Keratinocyte (primary cell): ENCODE data around the gene SHMT2. TPM values are rescaled to one million over a fixed set of nuclear protein-coding genes. Genes with fewer than 3 reads are reported as not detected.

ENCODE experiments used
- DNase-seq: peaks from one replicate; pipeline ENCODE4 v3.0.0-alpha.2; 2011; ENCODE audit warnings: low read depth, missing footprints, low spot score
- FAIRE-seq: peaks from 2 replicates; lab custom pipeline; 2011; peaks lifted over from hg19 to GRCh38; lab: Jason Lieb, UNC
- H2AFZ ChIP-seq: 2 replicates; pipeline ENCODE4 v1.6.0; 2012; ENCODE audit warnings: low read length, control low read depth, inconsistent platforms; ENCODE audit not compliant: control insufficient read depth
- H3K27ac ChIP-seq: 2 replicates; pipeline ENCODE4 v1.5.1; 2011; ENCODE audit warnings: low read length; ENCODE audit not compliant: control insufficient read depth, insufficient read depth
- H3K27me3 ChIP-seq: 3 replicates; pipeline ENCODE4 v1.6.0; 2011; ENCODE audit warnings: low read length; ENCODE audit not compliant: control insufficient read depth, insufficient read depth; ENCODE audit errors: extremely low read depth
- H3K36me3 ChIP-seq, 2 experiments: 2 replicates in 1 of 2; 3 replicates in 1 of 2; pipeline ENCODE4 v1.5.1; 2011; ENCODE audit warnings: low read length in 2 of 2, mild to moderate bottlenecking in 1 of 2; ENCODE audit not compliant: control insufficient read depth in 2 of 2, insufficient read depth in 2 of 2; ENCODE audit errors: extremely low read depth in 1 of 2
- H3K4me1 ChIP-seq: 3 replicates; pipeline ENCODE4 v1.5.1; 2011; ENCODE audit warnings: low read length; ENCODE audit not compliant: control insufficient read depth, insufficient read depth; ENCODE audit errors: extremely low read depth
- H3K4me2 ChIP-seq: 3 replicates; pipeline ENCODE4 v1.6.0; 2011; ENCODE audit warnings: low read depth, low read length; ENCODE audit not compliant: control insufficient read depth, insufficient read depth; ENCODE audit errors: extremely low read depth
- H3K4me3 ChIP-seq, 3 experiments: fragments of 200-600 bp in 1 of 3; sonication (generic) in 1 of 3; 2 replicates in 2 of 3; 3 replicates in 1 of 3; pipeline ENCODE4 v1.5.1; 2011 to 2016; ENCODE audit warnings: low read length in 3 of 3, mild to moderate bottlenecking in 3 of 3, control low read depth in 2 of 3, inconsistent platforms in 1 of 3, low read depth in 1 of 3, mixed read lengths in 1 of 3, mixed run types in 1 of 3, moderate library complexity in 1 of 3; ENCODE audit not compliant: control insufficient read depth in 2 of 3, insufficient read depth in 2 of 3; ENCODE audit errors: extremely low read depth in 1 of 3
- H3K79me2 ChIP-seq: 2 replicates; pipeline ENCODE4 v1.6.0; 2012; ENCODE audit warnings: low read length; ENCODE audit not compliant: control insufficient read depth, insufficient read depth
- H3K9ac ChIP-seq: 3 replicates; pipeline ENCODE4 v1.6.0; 2011; ENCODE audit warnings: low read length; ENCODE audit not compliant: control insufficient read depth, insufficient read depth; ENCODE audit errors: extremely low read depth
- H3K9me1 ChIP-seq: 3 replicates; pipeline ENCODE4 v1.6.0; 2011; ENCODE audit warnings: low read length; ENCODE audit not compliant: control insufficient read depth, insufficient read depth; ENCODE audit errors: extremely low read depth
- H3K9me3 ChIP-seq: 2 replicates; pipeline ENCODE4 v1.5.1; 2012; ENCODE audit warnings: low read depth, low read length; ENCODE audit not compliant: control insufficient read depth
- H4K20me1 ChIP-seq: 3 replicates; pipeline ENCODE4 v1.6.0; 2011; ENCODE audit warnings: low read length; ENCODE audit not compliant: control insufficient read depth, insufficient read depth; ENCODE audit errors: extremely low read depth
- CTCF ChIP-seq, 3 experiments: IDR thresholded peaks in 1 of 3; conservative IDR thresholded peaks in 1 of 3; optimal IDR thresholded peaks in 1 of 3; 2 replicates in 2 of 3; 3 replicates in 1 of 3; pipeline versions ENCODE3 to v1.5.1; 2011; ENCODE audit warnings: low read length in 3 of 3, mild to moderate bottlenecking in 3 of 3, moderate library complexity in 2 of 3, control low read depth in 1 of 3, inconsistent platforms in 1 of 3; ENCODE audit not compliant: insufficient read depth in 2 of 3; ENCODE audit errors: extremely low read depth in 1 of 3
- EZH2 ChIP-seq: IDR thresholded peaks from one replicate; pipeline ENCODE4 v1.6.1; 2012; ENCODE audit warnings: inconsistent platforms, mild to moderate bottlenecking, low read length, moderate library complexity
- dilution Hi-C: fragments of 300-500 bp; cut with MboI; formaldehyde crosslinking; loops from one replicate; pipeline ENCODE4 v1.7.0; 2020; ENCODE audit warnings: low sequenced_read_pairs; ENCODE audit not compliant: extremely low pct_ligation_motif_present
- polyA plus RNA-seq, 5 experiments: library from polyadenylated mRNA; depleted of rRNA in 3 of 5; stranded (reverse) in 3 of 5; stranded (forward) in 1 of 5; unstranded in 1 of 5; fragments of >200 nt; gene quantifications; 1 replicate in 1 of 5; 2 replicates in 3 of 5; 3 replicates in 1 of 5; pipeline versions ENCODE4 v1.2.1 to v1.2.3, GENCODE V29; 2011 to 2012; ENCODE audit warnings: missing spikeins in 2 of 5, low read depth in 1 of 5, low replicate concordance in 1 of 5

SHMT2 gene
- polyA plus RNA-seq, 1 donor (not counting 4 experiments of a cell fraction or from before 2014, with no cell fraction given) = 128 TPM

GRCh38 chr12:57234571-57235016 is 5.1 kb downstream of the SHMT2 start:
- H3K27me3 ChIP-seq = peaks cover 9% of the 10 kb centered on the region
- peaks cover 25 to 41% of the 10 kb centered on the region in 2 experiments for H3K36me3 ChIP-seq
- H4K20me1 ChIP-seq = no peaks in the 10 kb centered on the region
- no peak overlapping the region for H2AFZ ChIP-seq
- no peak overlapping the region for H3K4me3 ChIP-seq
- DNase-seq (no peak), FAIRE-seq (no peak)
- peak overlapping the region; percentile 47 for H3K27ac ChIP-seq
- no peaks in the 10 kb centered on the region for H3K9me1 ChIP-seq
- TF ChIP-seq CTCF (optimal IDR thresholded peaks at IDR 0.05 in 1 of 3, IDR thresholded peaks at IDR 0.05 in 1 of 3, conservative IDR thresholded peaks at IDR 0.05 in 1 of 3; ENCODE audit: extremely low read depth in 1 of 3, insufficient read depth in 2 of 3, low read length in 3 of 3) = no peak
- no peak for TF ChIP-seq EZH2
- no peaks in the 10 kb centered on the region for H3K9me3 ChIP-seq
- H3K79me2 ChIP-seq = peaks cover 23% of the 10 kb centered on the region
- peaks cover 76% of the 10 kb centered on the region for H3K4me1 ChIP-seq
- H3K4me2 ChIP-seq = peak overlapping the region; percentile 41
- peak overlapping the region; percentile 28 for H3K9ac ChIP-seq
- dilution Hi-C loops = no loop called here

- Histone ChIP-seq H3K27ac (peak overlapping the region; percentile 31), H3K4me2 (peak overlapping the region; percentile 94), H3K36me3 (peaks cover 25 to 41% of the 10 kb centered on the region in 2 experiments), H3K9me3 (no peaks in the 10 kb centered on the region), H3K79me2 (peaks cover 17% of the 10 kb centered on the region), H3K9ac (peak overlapping the region; percentile 41), H3K4me1 (peaks cover 82% of the 10 kb centered on the region), H2AFZ (no peak overlapping the region), H3K27me3 (peaks cover 15% of the 10 kb centered on the region), H3K4me3 (peak overlapping the region in 2 of 3 experiments; percentile 33 to 39), H3K9me1 (no peaks in the 10 kb centered on the region), H4K20me1 (no peaks in the 10 kb centered on the region)
- FAIRE-seq (peak; percentile 34), DNase-seq (peak; percentile 76)
- dilution Hi-C loops = no loop called here
- TF ChIP-seq CTCF (optimal IDR thresholded peaks at IDR 0.05 in 1 of 3, IDR thresholded peaks at IDR 0.05 in 1 of 3, conservative IDR thresholded peaks at IDR 0.05 in 1 of 3; ENCODE audit: extremely low read depth in 1 of 3, insufficient read depth in 2 of 3, low read length in 3 of 3) = peak in 2 of 3 experiments; percentile 7 to 27
- no peak for TF ChIP-seq EZH2
Observed at GRCh38 chr12:57235017-57235727, 5.7 kb downstream of the SHMT2 start.
